Adrenal gland (tissue), 5 donors: ENCODE measurements around the gene DMRT1.

Source experiments
- CTCF ChIP-seq, 6 experiments: fragments of 450-650 bp in 4 of 6; fragments of 200-600 bp in 2 of 6; sonication (generic) in 1 of 6; IDR thresholded peaks; 1 replicate in 5 of 6; 2 replicates in 1 of 6; pipeline versions ENCODE4 v1.5.1 to v1.8.0; 2016 to 2021; ENCODE audit warnings: antibody characterized with exemption in 6 of 6, mild to moderate bottlenecking in 2 of 6, moderate library complexity in 1 of 6
- POLR2A ChIP-seq, 2 donors: fragments of 450-650 bp; IDR thresholded peaks; one replicate each; pipeline ENCODE4 v1.6.1; 2017; ENCODE audit warnings: antibody characterized with exemption in 2 of 2, mild to moderate bottlenecking in 2 of 2, moderate library complexity in 1 of 2
- donor health status: DM: no; HTN: no; CAD: no.

GRCh38 chr9:979983-980382, 138.5 kb downstream of the DMRT1 start:
- TF ChIP-seq CTCF (IDR thresholded peaks at IDR 0.05): no peak
- TF ChIP-seq POLR2A (IDR thresholded peaks at IDR 0.05): no peak
